Activated naive CD4-positive, alpha-beta T cell treated with anti-CD3 and anti-CD28 coated beads, Interleukin-2, amount 50 U/mL, for 72 hours (primary cell): Measurements from ENCODE around the gene SVIL. TPM values are rescaled to one million over a fixed set of nuclear protein-coding genes. Genes with fewer than 3 reads are reported as not detected.

Source experiments
- ATAC-seq, 2 donors: fragments of 150-1000 bp; cut with Tn5 transposase; 2 replicates each; pipeline ENCODE4 v1.10.0; 2021; ENCODE audit warnings: mild to moderate bottlenecking in 2 of 2, moderate library complexity in 2 of 2
- DNase-seq, 2 donors: peaks; one replicate each; pipeline ENCODE4 v3.0.0; 2021 to 2022; ENCODE audit warnings: low spot score in 2 of 2
- H3K27ac Mint-ChIP-seq, 2 donors: one replicate each; pipeline ENCODE4 v1.8.0; 2022; ENCODE audit warnings: mild to moderate bottlenecking in 2 of 2, mixed read lengths in 2 of 2
- H3K36me3 Mint-ChIP-seq, 2 donors: one replicate each; pipeline ENCODE4 v1.8.0; 2022; ENCODE audit warnings: mixed read lengths in 2 of 2
- H3K9me3 Mint-ChIP-seq, 2 donors: one replicate each; pipeline ENCODE4 v1.8.0; 2022; ENCODE audit warnings: mixed read lengths in 2 of 2
- total RNA-seq, 2 donors: library from RNA; stranded (reverse); gene quantifications; one replicate each; pipeline ENCODE4 v1.2.3, GENCODE V29; 2022

The SVIL gene
- total RNA-seq, 2 donors from 2014 or later: 7.4 to 12.4 TPM

GRCh38 chr10:29408847-29409240 lies 225.9 kb downstream of the SVIL start:
- peak in 1 of 2 donors; percentile 13 for ATAC-seq
- Mint-ChIP-seq H3K9me3 (peaks cover 0 to 5% of the 10 kb centered on the region in 2 donors), H3K36me3 (peaks cover 10% of the 10 kb centered on the region in 2 donors), H3K27ac (peak overlapping the region; percentile 84 to 97)
- no peak for DNase-seq
